ENCODE measurements around the gene VEZF1. TPM values are rescaled to one million over a fixed set of nuclear protein-coding genes. Genes with fewer than 3 reads are reported as not detected.

VEZF1 gene
- total and polyA plus RNA-seq, 2 donors (not counting 3 experiments of a cell fraction or from before 2014, with no cell fraction given): 27.8 to 59.0 TPM

- H3K4me2 ChIP-seq (ENCODE audit: insufficient read depth, low read length): peak overlapping the region; percentile 85
- H3K79me2 ChIP-seq (ENCODE audit: control insufficient read depth, insufficient read depth, low read length): peaks cover 58% of the 10 kb centered on the region
- BruUV-seq (replicated peaks): no TSS peak
- H3K4me3 ChIP-seq (replicated peaks in 1 of 3; ENCODE audit: insufficient read depth in 1 of 3, low read depth in 1 of 3, low read length in 3 of 3): no peak overlapping the region
- ChIA-PET POLR2A (no interaction called here), CTCF (interaction anchor here (1.1 to 15.8 kb wide), 3 partner anchors 147 to 760 kb away, joined by 3 to 584 read pairs (median 5); partner anchors contain the start of gene MRPS23)
- no peak overlapping the region for H3K9ac ChIP-seq (replicated peaks; ENCODE audit: extremely low read depth, insufficient read depth, low read length)
- no peak overlapping the region for H2AFZ ChIP-seq (ENCODE audit: low read depth, low read length)
- peaks cover 6% of the 10 kb centered on the region for H4K20me1 ChIP-seq (replicated peaks; ENCODE audit: control insufficient read depth, extremely low read depth, insufficient read depth, low read length)
- intact Hi-C loops (cut with micrococcal nuclease) (no loop called here), dilution Hi-C loops (cut with MboI; ENCODE audit: extremely low pct_ligation_motif_present, low sequenced_read_pairs) (no loop called here)
- H3K27ac ChIP-seq (ENCODE audit: insufficient read depth, low read depth, low read length): no peak overlapping the region
- H3K36me3 ChIP-seq (ENCODE audit: control insufficient read depth in 2 of 2, extremely low read depth in 1 of 2, insufficient read depth in 2 of 2, low read length in 2 of 2): peaks cover 13 to 34% of the 10 kb centered on the region in 2 experiments
- FAIRE-seq (no peak), DNase-seq (ENCODE audit: low read depth, low spot score) (no peak)
- TF ChIP-seq CTCF (IDR thresholded peaks at IDR 0.05; ENCODE audit: extremely low read depth in 1 of 2, insufficient read depth in 1 of 2, low read depth in 1 of 2, low read length in 2 of 2) (no peak), GATA2 (IDR thresholded peaks at IDR 0.05; ENCODE audit: insufficient read depth, insufficient read length, low read depth, low read length) (no peak)
- no peaks in the 10 kb centered on the region for H3K9me3 ChIP-seq (replicated peaks; ENCODE audit: control insufficient read depth, insufficient read depth, low read length)
- no peaks in the 10 kb centered on the region for H3K9me1 ChIP-seq (replicated peaks; ENCODE audit: control insufficient read depth, extremely low read depth, insufficient read depth, low read length)
- no peaks in the 10 kb centered on the region for H3K27me3 ChIP-seq (ENCODE audit: control insufficient read depth in 2 of 2, insufficient read depth in 2 of 2, low read length in 2 of 2)
- peaks cover 41% of the 10 kb centered on the region for H3K4me1 ChIP-seq (ENCODE audit: control insufficient read depth, extremely low read depth, insufficient read depth, low read length)
Observed at GRCh38 chr17:58002973-58003372, 14.9 kb upstream of the VEZF1 start.

- Histone ChIP-seq H3K9ac (replicated peaks; ENCODE audit: extremely low read depth, insufficient read depth, low read length) (no peak overlapping the region), H3K4me1 (ENCODE audit: control insufficient read depth, extremely low read depth, insufficient read depth, low read length) (peaks cover 38% of the 10 kb centered on the region), H4K20me1 (replicated peaks; ENCODE audit: control insufficient read depth, extremely low read depth, insufficient read depth, low read length) (peaks cover 6% of the 10 kb centered on the region), H3K4me2 (ENCODE audit: insufficient read depth, low read length) (no peak overlapping the region), H3K36me3 (ENCODE audit: control insufficient read depth in 2 of 2, extremely low read depth in 1 of 2, insufficient read depth in 2 of 2, low read length in 2 of 2) (peaks cover 17 to 34% of the 10 kb centered on the region in 2 experiments), H3K27ac (ENCODE audit: insufficient read depth, low read depth, low read length) (no peak overlapping the region), H3K9me3 (replicated peaks; ENCODE audit: control insufficient read depth, insufficient read depth, low read length) (no peaks in the 10 kb centered on the region), H3K9me1 (replicated peaks; ENCODE audit: control insufficient read depth, extremely low read depth, insufficient read depth, low read length) (no peaks in the 10 kb centered on the region), H3K27me3 (ENCODE audit: control insufficient read depth in 2 of 2, insufficient read depth in 2 of 2, low read length in 2 of 2) (no peaks in the 10 kb centered on the region), H3K4me3 (replicated peaks in 1 of 3; ENCODE audit: insufficient read depth in 1 of 3, low read depth in 1 of 3, low read length in 3 of 3) (no peak overlapping the region), H2AFZ (ENCODE audit: low read depth, low read length) (no peak overlapping the region), H3K79me2 (ENCODE audit: control insufficient read depth, insufficient read depth, low read length) (peaks cover 58% of the 10 kb centered on the region)
- intact Hi-C loops (cut with micrococcal nuclease) (no loop called here), dilution Hi-C loops (cut with MboI; ENCODE audit: extremely low pct_ligation_motif_present, low sequenced_read_pairs) (no loop called here)
- no peak for FAIRE-seq
- TF ChIP-seq JUN (IDR thresholded peaks at IDR 0.05; ENCODE audit: borderline replicate concordance, insufficient read depth, insufficient read length, low read depth) (no peak), POLR2AphosphoS5 (IDR thresholded peaks at IDR 0.05; ENCODE audit: insufficient read depth, low read depth, low read length) (no peak), GATA2 (IDR thresholded peaks at IDR 0.05; ENCODE audit: insufficient read depth, insufficient read length, low read depth, low read length) (no peak)
- BruUV-seq (replicated peaks): no TSS peak
- CTCF ChIA-PET: interaction anchor here (1.0 to 15.8 kb wide), 5 partner anchors 111 to 759 kb away, joined by 3 to 584 read pairs (median 5); partner anchors contain the start of gene MRPS23
- no peak for DNase-seq (ENCODE audit: low read depth, low spot score)
- POLR2A ChIA-PET: no interaction called here
Observed at GRCh38 chr17:58002154-58002948, 14.3 kb upstream of the VEZF1 start.

All from endothelial cell of umbilical vein (primary cell).